Measurements from ENCODE around the gene MYT1.

GRCh38 chr20:64253443-64253842 is 89.2 kb downstream of the MYT1 start:
- no peak for TF ChIP-seq ZBTB33 (IDR thresholded peaks at IDR 0.05; ENCODE audit: extremely low read depth, insufficient replicate concordance, low read length)
- TF ChIP-seq, protein P1, sequence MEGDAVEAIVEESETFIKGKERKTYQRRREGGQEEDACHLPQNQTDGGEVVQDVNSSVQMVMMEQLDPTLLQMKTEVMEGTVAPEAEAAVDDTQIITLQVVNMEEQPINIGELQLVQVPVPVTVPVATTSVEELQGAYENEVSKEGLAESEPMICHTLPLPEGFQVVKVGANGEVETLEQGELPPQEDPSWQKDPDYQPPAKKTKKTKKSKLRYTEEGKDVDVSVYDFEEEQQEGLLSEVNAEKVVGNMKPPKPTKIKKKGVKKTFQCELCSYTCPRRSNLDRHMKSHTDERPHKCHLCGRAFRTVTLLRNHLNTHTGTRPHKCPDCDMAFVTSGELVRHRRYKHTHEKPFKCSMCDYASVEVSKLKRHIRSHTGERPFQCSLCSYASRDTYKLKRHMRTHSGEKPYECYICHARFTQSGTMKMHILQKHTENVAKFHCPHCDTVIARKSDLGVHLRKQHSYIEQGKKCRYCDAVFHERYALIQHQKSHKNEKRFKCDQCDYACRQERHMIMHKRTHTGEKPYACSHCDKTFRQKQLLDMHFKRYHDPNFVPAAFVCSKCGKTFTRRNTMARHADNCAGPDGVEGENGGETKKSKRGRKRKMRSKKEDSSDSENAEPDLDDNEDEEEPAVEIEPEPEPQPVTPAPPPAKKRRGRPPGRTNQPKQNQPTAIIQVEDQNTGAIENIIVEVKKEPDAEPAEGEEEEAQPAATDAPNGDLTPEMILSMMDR (IDR thresholded peaks at IDR 0.05 in 2 of 3, conservative IDR thresholded peaks at IDR 0.05 in 1 of 3; ENCODE audit: borderline replicate concordance in 1 of 3, insufficient read depth in 1 of 3, low read depth in 2 of 3, low read length in 2 of 3): no peak
- no peak for TF ChIP-seq EZH2 (IDR thresholded peaks at IDR 0.05)
- TF ChIP-seq, protein P2, sequence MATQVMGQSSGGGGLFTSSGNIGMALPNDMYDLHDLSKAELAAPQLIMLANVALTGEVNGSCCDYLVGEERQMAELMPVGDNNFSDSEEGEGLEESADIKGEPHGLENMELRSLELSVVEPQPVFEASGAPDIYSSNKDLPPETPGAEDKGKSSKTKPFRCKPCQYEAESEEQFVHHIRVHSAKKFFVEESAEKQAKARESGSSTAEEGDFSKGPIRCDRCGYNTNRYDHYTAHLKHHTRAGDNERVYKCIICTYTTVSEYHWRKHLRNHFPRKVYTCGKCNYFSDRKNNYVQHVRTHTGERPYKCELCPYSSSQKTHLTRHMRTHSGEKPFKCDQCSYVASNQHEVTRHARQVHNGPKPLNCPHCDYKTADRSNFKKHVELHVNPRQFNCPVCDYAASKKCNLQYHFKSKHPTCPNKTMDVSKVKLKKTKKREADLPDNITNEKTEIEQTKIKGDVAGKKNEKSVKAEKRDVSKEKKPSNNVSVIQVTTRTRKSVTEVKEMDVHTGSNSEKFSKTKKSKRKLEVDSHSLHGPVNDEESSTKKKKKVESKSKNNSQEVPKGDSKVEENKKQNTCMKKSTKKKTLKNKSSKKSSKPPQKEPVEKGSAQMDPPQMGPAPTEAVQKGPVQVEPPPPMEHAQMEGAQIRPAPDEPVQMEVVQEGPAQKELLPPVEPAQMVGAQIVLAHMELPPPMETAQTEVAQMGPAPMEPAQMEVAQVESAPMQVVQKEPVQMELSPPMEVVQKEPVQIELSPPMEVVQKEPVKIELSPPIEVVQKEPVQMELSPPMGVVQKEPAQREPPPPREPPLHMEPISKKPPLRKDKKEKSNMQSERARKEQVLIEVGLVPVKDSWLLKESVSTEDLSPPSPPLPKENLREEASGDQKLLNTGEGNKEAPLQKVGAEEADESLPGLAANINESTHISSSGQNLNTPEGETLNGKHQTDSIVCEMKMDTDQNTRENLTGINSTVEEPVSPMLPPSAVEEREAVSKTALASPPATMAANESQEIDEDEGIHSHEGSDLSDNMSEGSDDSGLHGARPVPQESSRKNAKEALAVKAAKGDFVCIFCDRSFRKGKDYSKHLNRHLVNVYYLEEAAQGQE (IDR thresholded peaks at IDR 0.05; ENCODE audit: low read depth): no peak
- TF ChIP-seq POLR2A (IDR thresholded peaks at IDR 0.05; ENCODE audit: borderline replicate concordance, extremely low read depth, insufficient read depth, insufficient read length): no peak
- no peak for TF ChIP-seq RAD21 (IDR thresholded peaks at IDR 0.05; ENCODE audit: low read depth)
- TF ChIP-seq JUND (IDR thresholded peaks at IDR 0.05): no peak
- no peak for TF ChIP-seq SP1 (IDR thresholded peaks at IDR 0.05; ENCODE audit: low read depth)
- TF ChIP-seq, protein P3, sequence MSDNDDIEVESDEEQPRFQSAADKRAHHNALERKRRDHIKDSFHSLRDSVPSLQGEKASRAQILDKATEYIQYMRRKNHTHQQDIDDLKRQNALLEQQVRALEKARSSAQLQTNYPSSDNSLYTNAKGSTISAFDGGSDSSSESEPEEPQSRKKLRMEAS (IDR thresholded peaks at IDR 0.05): no peak
- TF ChIP-seq CEBPB (IDR thresholded peaks at IDR 0.05; ENCODE audit: low read depth): no peak
- TF ChIP-seq ATF3 (IDR thresholded peaks at IDR 0.05): no peak
- no peak for TF ChIP-seq SIN3A (IDR thresholded peaks at IDR 0.05; ENCODE audit: low read depth)
- TF ChIP-seq ZFX (IDR thresholded peaks at IDR 0.05): no peak

All from HCT116 (cell line).